CD14-positive monocyte (primary cell): ENCODE data around the gene CTCFL. TPM values are rescaled to one million over a fixed set of nuclear protein-coding genes. Genes with fewer than 3 reads are reported as not detected.

Source experiments
- DNase-seq, 3 donors: peaks; one replicate each; pipeline ENCODE4 v3.0.0-alpha.2; 2011 to 2022
- H2AFZ ChIP-seq: 2 replicates; pipeline ENCODE4 v1.6.0; 2012; ENCODE audit warnings: mild to moderate bottlenecking, low read depth, low read length, inconsistent platforms; ENCODE audit not compliant: insufficient read depth, poor library complexity, severe bottlenecking
- H3K27ac ChIP-seq, 2 donors: 1 replicate in 1 of 2; 2 replicates in 1 of 2; pipeline ENCODE4 v1.5.1; 2012 to 2013; ENCODE audit warnings: low read length in 2 of 2, control low read depth in 1 of 2, inconsistent platforms in 1 of 2, low read depth in 1 of 2, mild to moderate bottlenecking in 1 of 2
- H3K27me3 ChIP-seq, 2 donors: one replicate each; pipeline versions ENCODE4 v1.6.0 to v1.6.1; 2011 to 2013; ENCODE audit warnings: low read length in 2 of 2; ENCODE audit not compliant: control insufficient read depth in 2 of 2, insufficient read depth in 2 of 2
- H3K36me3 ChIP-seq, 2 donors: replicated peaks in 1 of 2; 1 replicate in 1 of 2; 2 replicates in 1 of 2; pipeline versions ENCODE4 v1.5.1 to v1.6.1; 2012 to 2013; ENCODE audit warnings: low read length in 2 of 2, control low read depth in 1 of 2, inconsistent platforms in 1 of 2, mild to moderate bottlenecking in 1 of 2; ENCODE audit not compliant: insufficient read depth in 2 of 2, control insufficient read depth in 1 of 2
- H3K4me1 ChIP-seq, 2 donors: 1 replicate in 1 of 2; 2 replicates in 1 of 2; pipeline versions ENCODE4 v1.5.1 to v1.6.1; 2012 to 2013; ENCODE audit warnings: low read length in 2 of 2, control low read depth in 1 of 2, inconsistent platforms in 1 of 2, mild to moderate bottlenecking in 1 of 2, moderate library complexity in 1 of 2; ENCODE audit not compliant: insufficient read depth in 2 of 2, control insufficient read depth in 1 of 2
- H3K4me2 ChIP-seq: replicated peaks from 2 replicates; pipeline ENCODE3; 2012; ENCODE audit warnings: low read length, moderate library complexity, mild to moderate bottlenecking; ENCODE audit not compliant: poor library complexity, severe bottlenecking; ENCODE audit errors: extremely low read depth
- H3K4me3 ChIP-seq, 3 experiments: fragments of 200-600 bp in 1 of 3; sonication (generic) in 1 of 3; replicated peaks in 1 of 3; 1 replicate in 2 of 3; 2 replicates in 1 of 3; pipeline ENCODE4 v1.5.1; 2011 to 2013; ENCODE audit warnings: low read length in 3 of 3, mild to moderate bottlenecking in 3 of 3, control low read depth in 2 of 3, low read depth in 2 of 3, inconsistent platforms in 1 of 3, moderate library complexity in 1 of 3
- H3K79me2 ChIP-seq: 2 replicates; pipeline ENCODE4 v1.6.0; 2012; ENCODE audit warnings: mild to moderate bottlenecking, control low read depth, inconsistent platforms, low read length, moderate library complexity; ENCODE audit not compliant: insufficient read depth
- H3K9ac ChIP-seq: 2 replicates; pipeline ENCODE4 v1.6.0; 2017; ENCODE audit warnings: low read length, mild to moderate bottlenecking; ENCODE audit not compliant: insufficient read depth, poor library complexity, severe bottlenecking
- H3K9me3 ChIP-seq, 2 donors: replicated peaks in 1 of 2; 1 replicate in 1 of 2; 2 replicates in 1 of 2; pipeline versions ENCODE4 v1.5.1 to v1.6.1; 2012 to 2013; ENCODE audit warnings: low read length in 2 of 2, control low read depth in 1 of 2; ENCODE audit not compliant: control insufficient read depth in 1 of 2, insufficient read depth in 1 of 2
- H4K20me1 ChIP-seq: 2 replicates; pipeline ENCODE4 v1.6.0; 2012; ENCODE audit warnings: mild to moderate bottlenecking, low read length, control low read depth, moderate library complexity; ENCODE audit not compliant: insufficient read depth
- H3K27ac Mint-ChIP-seq, 7 donors: one replicate each; pipeline ENCODE4 v1.8.0; 2020; ENCODE audit warnings: mild to moderate bottlenecking in 7 of 7, mixed read lengths in 7 of 7, moderate library complexity in 6 of 7, inconsistent platforms in 2 of 7
- H3K27me3 Mint-ChIP-seq, 3 donors: one replicate each; pipeline ENCODE4 v1.8.0; 2021 to 2022; ENCODE audit warnings: low read depth in 3 of 3, mild to moderate bottlenecking in 3 of 3, mixed read lengths in 3 of 3, moderate library complexity in 3 of 3, inconsistent platforms in 1 of 3
- H3K36me3 Mint-ChIP-seq, 2 donors: one replicate each; pipeline ENCODE4 v1.8.0; 2020; ENCODE audit warnings: mixed read lengths in 2 of 2, inconsistent platforms in 1 of 2, mild to moderate bottlenecking in 1 of 2
- H3K4me1 Mint-ChIP-seq: one replicate; pipeline ENCODE4 v1.8.0; 2020; ENCODE audit warnings: mild to moderate bottlenecking, mixed read lengths
- H3K4me3 Mint-ChIP-seq, 2 donors: one replicate each; pipeline ENCODE4 v1.8.0; 2020; ENCODE audit warnings: mild to moderate bottlenecking in 2 of 2, mixed read lengths in 2 of 2, moderate library complexity in 1 of 2
- H3K9me3 Mint-ChIP-seq, 7 donors: one replicate each; pipeline ENCODE4 v1.8.0; 2020 to 2022; ENCODE audit warnings: mixed read lengths in 7 of 7, mild to moderate bottlenecking in 6 of 7, moderate library complexity in 6 of 7, inconsistent platforms in 2 of 7
- CTCF ChIP-seq: fragments of 200-600 bp; IDR thresholded peaks from one replicate; pipeline ENCODE4 v1.8.0; 2022; ENCODE audit warnings: antibody characterized with exemption, mild to moderate bottlenecking
- WGBS: methylation state at CpG from one replicate; pipeline ENCODE4 v1.1.5; 2013; ENCODE audit warnings: missing lambda C conversion rate; ENCODE audit not compliant: insufficient coverage; 5-methylcytosine and 5-hydroxymethylcytosine counted together
- intact Hi-C, 2 donors: fragments of 100-400 bp; cut with micrococcal nuclease; formaldehyde crosslinking; loops; one replicate each; pipeline versions ENCODE4 v1.15.0 to v1.15.1; 2023
- polyA plus RNA-seq, 3 donors: library from polyadenylated mRNA; depleted of rRNA in 1 of 3; unstranded in 2 of 3; stranded (reverse) in 1 of 3; fragments of 300-500 nt in 2 of 3; fragments of >200 nt in 1 of 3; fragmentation: Illumina TruSeq in 2 of 3; gene quantifications; 1 replicate in 2 of 3; 2 replicates in 1 of 3; pipeline ENCODE4 v1.2.3, GENCODE V29; 2012 to 2021

CTCFL gene
- polyA plus RNA-seq, 3 donors: not detected

GRCh38 chr20:57470666-57471495, 54.1 kb downstream of the CTCFL start:
- Mint-ChIP-seq H3K9me3 (peaks cover 0 to 7% (median 2%) of the 10 kb centered on the region in 7 donors), H3K27me3 (peaks cover 2 to 8% (median 4%) of the 10 kb centered on the region in 3 donors), H3K4me1 (peaks cover 38% of the 10 kb centered on the region), H3K4me3 (no peak overlapping the region), H3K36me3 (peaks cover 0 to 3% of the 10 kb centered on the region in 2 donors), H3K27ac (peak overlapping the region in 1 of 7 donors; percentile 35)
- no peak overlapping the region for H3K9ac ChIP-seq
- no peaks in the 10 kb centered on the region for H3K79me2 ChIP-seq
- TF ChIP-seq CTCF: no peak
- intact Hi-C loops: loop anchor here in 1 of 2 donors (5.0 to 10.0 kb wide), 2 partner anchors 34 to 76 kb away; partner anchors contain the start of gene RBM38
- H3K4me3 ChIP-seq: no peak overlapping the region
- H3K27me3 ChIP-seq: no peaks in the 10 kb centered on the region
- H3K9me3 ChIP-seq: no peaks in the 10 kb centered on the region
- no peaks in the 10 kb centered on the region for H3K36me3 ChIP-seq
- DNase-seq: no peak
- WGBS: 98% methylated on average over 8 of the region's 18 CpGs
- no peaks in the 10 kb centered on the region for H4K20me1 ChIP-seq
- no peak overlapping the region for H2AFZ ChIP-seq
- H3K4me1 ChIP-seq: peaks cover 46 to 47% of the 10 kb centered on the region in 2 donors
- H3K27ac ChIP-seq: no peak overlapping the region
- H3K4me2 ChIP-seq: no peak overlapping the region

GRCh38 chr20:57470212-57470522, 54.8 kb downstream of the CTCFL start:
- H3K4me3 ChIP-seq: no peak overlapping the region
- whole genome bisulfite sequencing: 100% methylated on average over 3 of the region's 9 CpGs
- peaks cover 36% of the 10 kb centered on the region for H3K4me1 Mint-ChIP-seq
- no peak for TF ChIP-seq CTCF
- H3K27ac Mint-ChIP-seq: no peak overlapping the region
- peaks cover 0 to 5% (median 1%) of the 10 kb centered on the region in 7 donors for H3K9me3 Mint-ChIP-seq
- H3K27ac ChIP-seq: no peak overlapping the region
- H3K4me1 ChIP-seq: peaks cover 45 to 46% of the 10 kb centered on the region in 2 donors
- no peaks in the 10 kb centered on the region for H4K20me1 ChIP-seq
- H3K27me3 Mint-ChIP-seq: peaks cover 0 to 5% (median 4%) of the 10 kb centered on the region in 3 donors
- no peak overlapping the region for H2AFZ ChIP-seq
- DNase-seq: no peak
- H3K9me3 ChIP-seq: no peaks in the 10 kb centered on the region
- H3K79me2 ChIP-seq: no peaks in the 10 kb centered on the region
- intact Hi-C loops: loop anchor here in 1 of 2 donors (5.0 to 10.0 kb wide), 2 partner anchors 33 to 75 kb away; partner anchors contain the start of gene RBM38
- no peaks in the 10 kb centered on the region for H3K36me3 Mint-ChIP-seq
- H3K9ac ChIP-seq: no peak overlapping the region
- no peaks in the 10 kb centered on the region for H3K36me3 ChIP-seq
- no peak overlapping the region for H3K4me2 ChIP-seq
- H3K4me3 Mint-ChIP-seq: no peak overlapping the region
- no peaks in the 10 kb centered on the region for H3K27me3 ChIP-seq
